ENCODE data around the gene ACY1.

The ACY1 gene

GRCh38 chr3:51980253-51980652 is 3.1 kb upstream of the ACY1 start (continued):
- TF ChIP-seq ZNF645 (tag by site-specific recombination; IDR thresholded peaks at IDR 0.05) (no peak), ZNF266 (tag by site-specific recombination; IDR thresholded peaks at IDR 0.05; ENCODE audit: low read depth) (no peak), ZBTB7A (tag by site-specific recombination; IDR thresholded peaks at IDR 0.05; ENCODE audit: low read depth) (no peak), SP2 (tag by site-specific recombination; IDR thresholded peaks at IDR 0.05) (no peak), HOXC10 (CRISPR knock-in tag; IDR thresholded peaks at IDR 0.05) (no peak)
- TF ChIP-seq, protein P1, sequence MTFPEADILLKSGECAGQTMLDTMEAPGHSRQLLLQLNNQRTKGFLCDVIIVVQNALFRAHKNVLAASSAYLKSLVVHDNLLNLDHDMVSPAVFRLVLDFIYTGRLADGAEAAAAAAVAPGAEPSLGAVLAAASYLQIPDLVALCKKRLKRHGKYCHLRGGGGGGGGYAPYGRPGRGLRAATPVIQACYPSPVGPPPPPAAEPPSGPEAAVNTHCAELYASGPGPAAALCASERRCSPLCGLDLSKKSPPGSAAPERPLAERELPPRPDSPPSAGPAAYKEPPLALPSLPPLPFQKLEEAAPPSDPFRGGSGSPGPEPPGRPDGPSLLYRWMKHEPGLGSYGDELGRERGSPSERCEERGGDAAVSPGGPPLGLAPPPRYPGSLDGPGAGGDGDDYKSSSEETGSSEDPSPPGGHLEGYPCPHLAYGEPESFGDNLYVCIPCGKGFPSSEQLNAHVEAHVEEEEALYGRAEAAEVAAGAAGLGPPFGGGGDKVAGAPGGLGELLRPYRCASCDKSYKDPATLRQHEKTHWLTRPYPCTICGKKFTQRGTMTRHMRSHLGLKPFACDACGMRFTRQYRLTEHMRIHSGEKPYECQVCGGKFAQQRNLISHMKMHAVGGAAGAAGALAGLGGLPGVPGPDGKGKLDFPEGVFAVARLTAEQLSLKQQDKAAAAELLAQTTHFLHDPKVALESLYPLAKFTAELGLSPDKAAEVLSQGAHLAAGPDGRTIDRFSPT (tag by site-specific recombination; IDR thresholded peaks at IDR 0.05) = no peak

GRCh38 chr3:51982352-51982837 is 940 bp upstream of the ACY1 start:
- CTCF ChIA-PET = interaction anchor here (0.6 to 3.0 kb wide), 8 partner anchors 8 to 1214 kb away, joined by 3 to 38 read pairs (median 4); partner anchors contain the start of genes ABHD14A, ABHD14B and RRP9
- H3K27ac ChIP-seq (ENCODE audit: extremely low read depth, low read depth, low read length) = peak overlapping the region; percentile 60; the same call in 1 of the 2 replicates
- H3K9me3 ChIP-seq (ENCODE audit: control insufficient read depth, insufficient read depth, low read depth, low read length) = no peaks in the 10 kb centered on the region
- TF ChIP-seq, protein P2, sequence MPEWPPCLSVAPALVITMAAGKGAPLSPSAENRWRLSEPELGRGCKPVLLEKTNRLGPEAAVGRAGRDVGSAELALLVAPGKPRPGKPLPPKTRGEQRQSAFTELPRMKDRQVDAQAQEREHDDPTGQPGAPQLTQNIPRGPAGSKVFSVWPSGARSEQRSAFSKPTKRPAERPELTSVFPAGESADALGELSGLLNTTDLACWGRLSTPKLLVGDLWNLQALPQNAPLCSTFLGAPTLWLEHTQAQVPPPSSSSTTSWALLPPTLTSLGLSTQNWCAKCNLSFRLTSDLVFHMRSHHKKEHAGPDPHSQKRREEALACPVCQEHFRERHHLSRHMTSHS (tag by site-specific recombination; IDR thresholded peaks at IDR 0.05) = no peak
- TF ChIP-seq ZNF248 (tag by site-specific recombination; IDR thresholded peaks at IDR 0.05) (no peak), ZNF37A (tag by site-specific recombination; IDR thresholded peaks at IDR 0.05) (no peak), SETDB1 (IDR thresholded peaks at IDR 0.05; ENCODE audit: insufficient read length, low read length) (no peak), ZBTB8A (tag by site-specific recombination; IDR thresholded peaks at IDR 0.05) (peak; percentile 21; the same call in 1 of the 2 replicates), ZNF600 (tag by site-specific recombination; IDR thresholded peaks at IDR 0.05) (peak; percentile 75; the same call in 1 of the 2 replicates), CTCF (tag by site-specific recombination; IDR thresholded peaks at IDR 0.05) (peak; percentile 94), ZNF341 (tag by site-specific recombination; IDR thresholded peaks at IDR 0.05; ENCODE audit: low read depth) (peak; percentile 47), ZNF335 (tag by site-specific recombination; conservative IDR thresholded peaks at IDR 0.05) (peak; percentile 76), TRIM28 (IDR thresholded peaks at IDR 0.05; ENCODE audit: borderline replicate concordance, low read length) (peak; percentile 51; the same call in 1 of the 2 replicates), ZNF830 (tag by site-specific recombination; IDR thresholded peaks at IDR 0.05; ENCODE audit: low read depth) (no peak)
- TF ChIP-seq, protein P3, sequence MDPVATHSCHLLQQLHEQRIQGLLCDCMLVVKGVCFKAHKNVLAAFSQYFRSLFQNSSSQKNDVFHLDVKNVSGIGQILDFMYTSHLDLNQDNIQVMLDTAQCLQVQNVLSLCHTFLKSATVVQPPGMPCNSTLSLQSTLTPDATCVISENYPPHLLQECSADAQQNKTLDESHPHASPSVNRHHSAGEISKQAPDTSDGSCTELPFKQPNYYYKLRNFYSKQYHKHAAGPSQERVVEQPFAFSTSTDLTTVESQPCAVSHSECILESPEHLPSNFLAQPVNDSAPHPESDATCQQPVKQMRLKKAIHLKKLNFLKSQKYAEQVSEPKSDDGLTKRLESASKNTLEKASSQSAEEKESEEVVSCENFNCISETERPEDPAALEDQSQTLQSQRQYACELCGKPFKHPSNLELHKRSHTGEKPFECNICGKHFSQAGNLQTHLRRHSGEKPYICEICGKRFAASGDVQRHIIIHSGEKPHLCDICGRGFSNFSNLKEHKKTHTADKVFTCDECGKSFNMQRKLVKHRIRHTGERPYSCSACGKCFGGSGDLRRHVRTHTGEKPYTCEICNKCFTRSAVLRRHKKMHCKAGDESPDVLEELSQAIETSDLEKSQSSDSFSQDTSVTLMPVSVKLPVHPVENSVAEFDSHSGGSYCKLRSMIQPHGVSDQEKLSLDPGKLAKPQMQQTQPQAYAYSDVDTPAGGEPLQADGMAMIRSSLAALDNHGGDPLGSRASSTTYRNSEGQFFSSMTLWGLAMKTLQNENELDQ (tag by site-specific recombination; IDR thresholded peaks at IDR 0.05; ENCODE audit: low read depth) = no peak
- TF ChIP-seq, protein P4, sequence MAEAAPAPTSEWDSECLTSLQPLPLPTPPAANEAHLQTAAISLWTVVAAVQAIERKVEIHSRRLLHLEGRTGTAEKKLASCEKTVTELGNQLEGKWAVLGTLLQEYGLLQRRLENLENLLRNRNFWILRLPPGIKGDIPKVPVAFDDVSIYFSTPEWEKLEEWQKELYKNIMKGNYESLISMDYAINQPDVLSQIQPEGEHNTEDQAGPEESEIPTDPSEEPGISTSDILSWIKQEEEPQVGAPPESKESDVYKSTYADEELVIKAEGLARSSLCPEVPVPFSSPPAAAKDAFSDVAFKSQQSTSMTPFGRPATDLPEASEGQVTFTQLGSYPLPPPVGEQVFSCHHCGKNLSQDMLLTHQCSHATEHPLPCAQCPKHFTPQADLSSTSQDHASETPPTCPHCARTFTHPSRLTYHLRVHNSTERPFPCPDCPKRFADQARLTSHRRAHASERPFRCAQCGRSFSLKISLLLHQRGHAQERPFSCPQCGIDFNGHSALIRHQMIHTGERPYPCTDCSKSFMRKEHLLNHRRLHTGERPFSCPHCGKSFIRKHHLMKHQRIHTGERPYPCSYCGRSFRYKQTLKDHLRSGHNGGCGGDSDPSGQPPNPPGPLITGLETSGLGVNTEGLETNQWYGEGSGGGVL (tag by site-specific recombination; IDR thresholded peaks at IDR 0.05) = 0 out of 2 replicates have a peak, but pooled peaks have one; percentile 7
- TF ChIP-seq, protein P1 (tag by site-specific recombination; IDR thresholded peaks at IDR 0.05) = peak; percentile 60; the same call in 1 of the 2 replicates
- POLR2A ChIA-PET = interaction anchor here (0.6 to 3.6 kb wide), 12 partner anchors 9 to 296 kb away, joined by 4 to 47 read pairs (median 6); partner anchors contain the start of genes ABHD14A, ABHD14B, PARP3 and PCBP4
- H3K36me3 ChIP-seq (ENCODE audit: control insufficient read depth in 2 of 2, insufficient read depth in 1 of 2, low read length in 2 of 2) = peaks cover 0 to 8% of the 10 kb centered on the region in 2 experiments; a peak in 1 of 3 replicates
- no peaks in the 10 kb centered on the region for H3K4me1 ChIP-seq (ENCODE audit: control insufficient read depth, insufficient read depth, low read length)
- peak overlapping the region; percentile 41 for H3K4me3 ChIP-seq (ENCODE audit: low read depth, low read length)

Measured in HEK293 (cell line).